ENCODE results near the gene NEK3.
"Not testable (repeated sequence)": the region's sequence is repeated elsewhere in the genome, so short reads cannot be mapped to it uniquely, and the experiment has no call there.

NEK3 gene

DNA sequence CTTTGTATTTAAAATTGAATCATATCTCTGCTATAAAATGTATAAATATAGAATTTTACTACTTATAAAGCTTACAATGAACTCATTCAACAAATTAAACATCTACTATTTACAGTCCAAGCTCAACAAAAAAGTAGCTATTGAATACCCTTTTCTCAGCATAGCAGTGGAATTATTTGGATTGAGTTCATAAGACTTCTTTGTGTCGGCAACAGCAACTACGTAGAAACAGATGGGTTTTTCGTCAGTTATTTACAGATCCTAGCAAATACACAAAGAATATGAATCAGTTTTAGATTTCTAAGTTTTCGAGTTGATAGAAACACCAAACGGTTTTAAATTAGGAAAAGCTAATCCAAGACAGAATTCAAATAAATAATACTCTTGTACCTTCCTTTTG lies 10.4 kb upstream of the NEK3 start:
- no peak for DNase-seq

DNA sequence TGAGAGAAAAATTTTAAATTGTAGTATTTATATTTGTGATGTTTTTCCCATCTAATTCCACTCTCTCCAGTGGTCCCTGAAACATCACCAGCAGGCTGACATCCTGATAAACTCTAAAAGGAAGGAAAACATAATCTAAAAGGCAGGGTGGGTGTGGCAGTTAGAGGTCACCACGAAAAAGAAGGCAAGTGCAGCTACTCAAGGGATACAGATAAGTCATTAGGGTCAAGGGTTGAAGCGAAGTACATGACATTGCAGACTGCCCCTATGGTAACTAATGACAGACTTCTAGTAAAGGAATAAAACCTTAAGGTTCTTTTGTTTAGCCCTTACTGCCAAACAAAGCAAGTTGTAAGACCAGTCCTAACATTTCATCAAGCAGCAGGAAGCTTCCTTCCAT lies 6.0 kb upstream of the NEK3 start:
- DNase-seq: no peak

- no peak for DNase-seq
Observed at GRCh38 chr13:52164989-52165388, 5.6 kb upstream of the NEK3 start.

GRCh38 chr13:52163878-52164277 lies 4.5 kb upstream of the NEK3 start:
- DNase-seq: not testable (repeated sequence)

DNA sequence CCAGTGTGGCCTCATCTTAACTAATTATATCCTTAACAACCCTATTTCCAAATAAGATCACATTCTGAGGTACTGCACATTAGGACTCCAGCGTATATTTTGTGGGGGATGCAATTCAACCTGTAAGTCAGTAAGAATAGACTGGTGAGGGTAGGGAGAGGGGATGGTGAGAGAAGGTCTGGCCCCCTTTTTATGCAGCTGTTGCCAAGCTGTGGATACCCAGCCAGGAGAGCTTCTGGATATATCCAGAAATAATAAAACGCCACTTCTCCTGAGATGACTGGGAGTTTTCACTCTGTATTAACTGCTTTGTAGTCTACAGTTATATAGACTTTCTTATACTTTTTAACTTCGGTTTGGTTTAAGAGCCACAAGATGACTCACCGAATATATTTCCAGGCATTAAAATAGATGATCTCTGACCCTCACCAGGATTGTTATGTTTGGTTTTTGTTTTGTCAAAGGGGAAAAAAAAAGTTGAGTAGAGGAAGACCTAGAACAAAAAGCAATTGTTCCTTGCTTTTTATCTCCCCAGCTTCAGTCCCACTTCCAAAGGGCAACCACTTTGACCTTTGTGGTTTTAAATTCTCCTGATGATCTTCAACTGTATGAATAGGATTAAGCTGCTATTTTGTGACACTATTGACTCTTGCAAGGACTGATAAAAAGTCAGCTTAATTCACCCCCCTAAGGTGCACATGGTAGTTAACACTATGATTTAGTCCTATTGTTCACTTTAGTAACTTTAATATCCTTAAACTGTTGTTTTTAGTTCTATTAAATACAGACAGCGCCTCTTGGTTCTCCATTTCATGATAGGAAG lies 3.1 kb upstream of the NEK3 start:
- no peak for DNase-seq

DNA sequence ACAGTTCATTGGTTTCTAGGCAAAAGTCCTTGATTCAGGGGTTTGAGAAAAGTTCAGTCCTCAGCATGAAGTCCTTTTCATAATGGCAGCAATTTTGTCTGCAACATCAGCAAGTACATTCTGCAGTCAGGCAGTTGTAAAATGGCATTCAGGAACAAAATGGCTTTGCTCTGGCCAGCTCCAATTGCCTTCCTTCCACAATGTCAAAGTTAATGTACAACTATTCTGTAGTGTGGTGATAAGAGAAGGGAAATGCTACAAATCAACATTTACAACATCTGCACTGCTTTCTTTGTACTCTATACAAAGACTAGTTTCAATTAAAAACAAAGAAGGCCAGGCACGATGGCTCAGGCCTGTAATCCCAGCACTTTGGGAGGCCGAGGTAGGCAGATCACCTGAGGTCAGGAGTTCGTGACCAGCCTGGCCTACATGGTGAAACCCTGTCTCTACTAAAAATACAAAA lies 1.8 kb upstream of the NEK3 start:
- DNase-seq: no peak

DNA sequence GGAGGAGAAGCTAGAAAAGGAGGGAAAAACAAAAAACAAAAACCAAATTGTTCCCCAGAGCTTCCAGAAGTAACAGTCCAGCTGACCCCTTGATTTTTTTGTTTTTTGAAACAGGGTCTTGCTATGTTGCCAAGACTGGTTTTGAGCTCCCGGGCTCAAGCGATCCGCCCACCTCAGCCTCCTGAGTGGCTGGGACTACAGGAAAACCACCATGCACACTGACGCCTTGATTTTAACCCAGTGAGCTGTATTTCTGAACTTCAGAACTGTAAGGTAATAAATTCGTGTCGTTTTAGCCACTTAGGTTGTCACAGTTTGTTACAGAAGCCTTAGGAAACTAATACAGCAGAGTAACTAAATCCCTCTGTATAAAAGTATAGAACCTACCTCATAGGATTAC lies 1.1 kb upstream of the NEK3 start:
- DNase-seq: no peak

DNA sequence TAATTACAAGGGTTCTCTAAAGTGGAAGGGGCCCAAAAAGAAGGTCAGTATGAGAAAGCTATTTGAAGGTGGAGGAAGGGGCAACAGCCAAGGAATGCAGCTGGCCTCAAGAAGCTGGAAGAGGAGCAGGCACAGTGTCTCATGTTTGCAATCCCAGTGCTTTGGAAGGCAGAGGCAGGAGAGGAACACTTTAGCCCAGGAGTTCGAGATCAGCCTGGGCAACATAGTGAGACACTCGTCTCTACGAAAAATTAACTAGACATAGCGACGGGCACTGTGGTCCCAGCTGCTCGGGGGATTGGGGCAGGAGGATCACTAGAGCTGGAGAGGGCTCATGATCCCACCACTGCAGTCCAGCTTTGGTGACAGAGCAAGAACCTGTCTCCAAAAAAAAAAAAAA lies 656 bp upstream of the NEK3 start:
- no peak for DNase-seq

- DNase-seq: no peak
Observed at GRCh38 chr13:52158629-52159158, 703 bp downstream of the NEK3 start.

- no peak for DNase-seq
Observed at GRCh38 chr13:52156724-52157261, 2.6 kb downstream of the NEK3 start.

- no peak for DNase-seq
Observed at GRCh38 chr13:52155177-52155576, 4.2 kb downstream of the NEK3 start.

DNA sequence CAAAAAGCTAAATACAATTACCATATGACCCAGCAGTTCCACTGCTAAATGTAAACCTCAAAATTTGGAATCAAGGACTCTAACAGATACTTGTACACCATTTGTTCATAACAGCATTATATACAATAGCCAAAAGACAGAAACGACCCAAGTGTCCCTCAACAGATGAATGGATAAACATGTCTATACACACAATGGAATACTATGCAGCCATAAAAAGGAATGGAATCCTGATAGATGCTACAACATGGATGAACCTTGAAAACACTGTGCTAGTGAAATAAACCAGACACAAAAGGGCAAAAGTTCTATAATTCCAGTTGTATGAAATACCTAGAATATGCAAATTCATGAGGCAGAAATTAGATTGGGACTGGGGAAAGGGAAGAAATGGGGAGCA lies 12.2 kb downstream of the NEK3 start:
- no peak for DNase-seq

- DNase-seq: no peak
Observed at GRCh38 chr13:52141299-52141698, 18.1 kb downstream of the NEK3 start.

- DNase-seq: no peak
Observed at GRCh38 chr13:52137489-52137888, 21.9 kb downstream of the NEK3 start.

DNA sequence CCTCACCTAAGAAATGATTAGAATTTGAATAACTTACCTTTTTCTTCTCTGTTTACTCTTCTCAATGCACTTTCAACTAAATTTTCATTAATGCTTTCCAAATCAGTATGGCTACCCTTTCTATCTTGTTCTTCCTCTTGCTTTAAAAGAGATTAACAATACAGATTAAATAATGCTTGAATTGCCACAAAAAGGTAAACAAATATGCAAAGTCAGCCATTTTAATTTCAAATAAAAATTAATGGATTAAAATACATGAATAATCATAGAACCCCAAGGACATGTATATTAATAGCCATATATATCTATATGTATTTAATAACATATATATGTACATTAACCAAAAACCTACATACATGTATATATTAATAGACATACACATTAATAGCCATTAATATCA lies 22.6 kb downstream of the NEK3 start:
- DNase-seq: no peak

DNA sequence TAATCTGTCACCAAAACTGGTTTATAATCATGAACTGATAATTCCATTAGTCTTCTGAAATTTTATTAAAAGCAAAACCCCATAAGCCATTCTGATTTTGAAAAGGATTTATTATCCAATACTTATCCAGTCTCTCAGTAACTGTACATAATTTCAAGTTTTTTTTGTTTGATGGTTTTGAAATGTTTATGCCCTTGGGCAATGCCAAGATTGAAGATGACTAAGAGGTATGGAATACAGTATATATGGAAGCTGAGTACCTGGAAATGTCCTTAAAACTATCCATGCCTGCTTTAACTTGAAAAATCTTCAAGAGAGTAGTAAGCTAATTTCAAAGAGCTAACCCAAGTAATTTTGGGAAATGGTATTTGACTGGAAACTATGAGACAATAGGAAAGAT lies 28.8 kb downstream of the NEK3 start:
- DNase-seq: no peak

GRCh38 chr13:52128714-52129700 lies 30.4 kb downstream of the NEK3 start, which contains the start of gene NEK5:
NEK5 (minus strand) TSS chr13:52129073; CDS start chr13:52127482, 1,591 bp downstream.
- DNase-seq: peak; percentile 53

GRCh38 chr13:52127783-52128702 lies 31.4 kb downstream of the NEK3 start:
- peak; percentile 74 for DNase-seq

- no peak for DNase-seq
Observed at GRCh38 chr13:52127378-52127777, 32.0 kb downstream of the NEK3 start.

GRCh38 chr13:52125547-52125946 lies 33.9 kb downstream of the NEK3 start:
- no peak for DNase-seq

DNA sequence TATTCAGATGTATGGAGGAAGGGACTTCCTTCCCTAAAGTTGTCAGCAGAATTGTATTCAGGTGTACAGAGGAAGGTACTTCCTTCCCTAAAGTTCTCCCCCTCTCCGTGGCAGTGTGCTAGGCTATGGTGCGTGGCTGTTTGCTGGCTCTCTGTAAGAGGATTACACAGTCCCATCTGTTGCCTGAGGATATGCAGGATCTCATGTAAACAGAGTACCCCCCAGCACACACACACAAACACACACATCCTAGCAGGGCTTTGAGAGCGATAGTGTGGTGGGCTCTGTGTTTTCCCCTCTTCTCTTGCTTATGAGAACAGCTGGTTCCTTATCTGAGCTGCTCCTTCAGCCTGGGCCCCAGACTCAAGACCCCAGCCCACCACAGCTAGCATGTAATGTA lies 40.8 kb downstream of the NEK3 start:
- DNase-seq: no peak

DNA sequence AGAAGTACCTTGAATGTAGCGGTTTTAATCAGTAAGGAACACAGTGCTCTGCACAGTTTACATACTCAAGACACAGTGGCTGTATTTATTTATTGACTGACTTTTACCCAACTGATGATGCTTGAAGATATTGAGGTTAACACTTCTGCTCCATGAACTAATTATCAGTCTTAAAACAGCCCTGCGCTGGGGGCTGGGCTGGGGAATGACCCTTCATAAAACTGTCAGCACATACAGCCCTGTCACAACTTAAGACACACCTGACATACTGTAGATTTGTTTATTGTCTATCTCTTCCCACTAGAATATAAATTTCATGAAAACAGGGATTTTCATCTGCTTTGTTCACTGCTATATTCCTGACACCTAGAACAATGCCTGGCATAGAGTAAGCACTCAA lies 41.3 kb downstream of the NEK3 start:
- no peak for DNase-seq
